Islet precursor cell (in vitro differentiated cells): Measurements from ENCODE around the gene CDKN2AIPNL.
"Not testable (repeated sequence)": the region's sequence is repeated elsewhere in the genome, so short reads cannot be mapped to it uniquely, and the experiment has no call there.

Experiments
- DNase-seq: peaks from one replicate; pipeline ENCODE4 v3.0.0-alpha.2; 2018

CDKN2AIPNL gene

DNA sequence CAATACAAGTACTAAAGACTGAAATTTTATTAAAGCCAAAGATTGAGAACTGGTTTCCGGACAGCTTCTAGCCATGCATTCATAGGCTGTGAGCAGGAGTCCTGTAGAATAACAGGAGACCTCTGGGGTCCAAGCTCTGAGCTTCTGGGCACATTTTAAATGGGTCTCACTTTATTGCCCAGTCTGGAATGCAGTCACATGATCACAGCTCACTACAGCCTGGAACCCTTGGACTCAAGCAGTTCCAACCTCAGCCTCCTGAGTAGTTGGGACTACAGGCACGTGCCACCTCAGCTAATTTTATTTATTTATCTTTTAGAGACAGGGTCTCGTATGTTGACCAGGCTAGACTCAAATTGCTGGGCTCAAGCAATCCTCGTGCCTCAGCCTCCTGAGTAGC is 15.4 kb downstream of the CDKN2AIPNL start:
- DNase-seq: no peak

DNA sequence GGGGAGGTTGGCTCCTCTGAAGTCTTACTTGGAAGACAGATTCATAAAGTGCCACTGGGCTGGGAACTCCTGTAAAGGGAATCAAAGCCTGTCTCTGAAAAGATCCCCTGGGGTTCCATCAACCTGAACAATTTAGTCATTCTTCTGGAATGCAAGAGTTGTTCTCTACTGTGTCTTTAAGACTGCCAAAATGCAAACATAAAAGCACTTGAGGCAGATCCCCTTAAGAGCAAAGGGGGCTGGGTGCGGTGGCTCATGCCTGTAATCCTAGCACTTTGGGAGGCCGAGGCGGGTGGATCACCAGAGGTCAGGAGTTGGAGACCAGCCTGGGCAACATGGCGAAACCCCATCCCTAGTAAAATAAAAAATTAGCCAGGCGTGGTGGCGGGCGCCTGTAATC is 16.7 kb downstream of the CDKN2AIPNL start:
- DNase-seq: no peak

DNA sequence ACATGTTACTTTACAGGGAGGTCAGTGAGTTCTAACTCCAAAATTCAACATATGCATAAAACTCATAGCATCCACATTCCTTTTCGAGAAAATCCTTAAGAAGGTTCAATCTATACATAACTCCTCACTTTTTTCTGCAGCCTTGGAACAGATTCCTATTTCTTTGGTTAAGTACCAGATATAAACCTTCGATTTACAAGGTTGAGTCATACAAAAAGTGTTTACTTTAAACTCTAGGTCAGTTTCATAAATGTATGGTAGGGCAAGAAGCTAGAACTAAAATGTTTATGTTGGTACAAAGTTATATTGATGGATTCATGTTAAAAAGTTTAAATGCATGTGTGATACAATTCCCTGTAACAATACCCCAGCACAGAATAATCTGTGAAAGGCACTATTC is 19.4 kb downstream of the CDKN2AIPNL start:
- DNase-seq: no peak

DNA sequence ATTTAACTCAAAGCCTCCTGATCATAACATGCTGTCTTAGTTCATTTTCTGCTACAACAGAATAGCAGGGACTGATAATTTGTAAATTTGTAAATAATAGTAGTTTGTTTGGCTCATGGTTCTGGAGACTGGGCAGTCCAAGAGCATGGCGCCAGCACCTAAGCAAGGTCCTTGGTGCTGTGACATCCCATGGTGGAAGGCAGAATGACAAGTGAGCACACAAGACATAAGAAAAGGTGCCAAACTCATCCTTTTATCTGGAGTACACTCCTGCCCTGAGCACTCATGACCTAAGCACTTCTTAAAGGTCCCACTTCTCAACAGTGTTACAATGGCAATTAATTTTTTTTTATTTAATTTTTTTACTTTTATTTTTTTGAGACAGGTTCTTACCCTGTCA is 24.2 kb downstream of the CDKN2AIPNL start:
- DNase-seq: no peak

DNA sequence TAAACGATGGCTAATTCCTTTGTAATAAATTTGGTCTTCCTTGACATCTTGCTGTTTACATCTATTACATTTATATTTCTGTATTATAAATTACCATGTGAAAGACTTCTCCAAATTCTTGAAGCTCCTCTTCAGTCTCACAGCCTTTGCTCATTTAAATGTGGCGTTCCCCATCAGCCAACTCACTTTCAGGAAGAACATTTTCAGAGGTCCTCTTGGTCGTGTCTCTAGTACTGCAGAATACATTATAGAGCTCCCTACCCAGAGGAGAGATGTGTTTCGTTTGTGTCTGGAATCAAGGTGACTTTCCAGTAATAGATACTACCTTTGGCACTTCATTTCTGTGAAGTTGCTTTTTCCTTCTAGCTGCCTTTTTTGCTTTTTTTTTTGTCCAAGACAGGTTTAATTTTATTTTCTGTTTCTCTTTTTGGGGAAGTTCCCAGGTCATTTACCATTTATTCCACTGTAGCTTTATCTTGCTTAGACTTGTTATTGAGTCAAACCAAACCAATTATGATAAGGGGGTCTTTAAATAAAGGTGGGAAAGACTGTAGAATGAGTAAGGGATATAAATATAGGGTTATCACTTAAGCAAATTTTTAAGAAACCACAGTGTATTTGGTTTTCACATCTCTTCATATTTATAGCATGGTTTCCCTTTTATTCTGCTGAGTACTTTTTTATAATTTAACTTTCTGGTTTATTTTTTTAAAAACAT is 27.5 kb downstream of the CDKN2AIPNL start:
- DNase-seq: no peak

DNA sequence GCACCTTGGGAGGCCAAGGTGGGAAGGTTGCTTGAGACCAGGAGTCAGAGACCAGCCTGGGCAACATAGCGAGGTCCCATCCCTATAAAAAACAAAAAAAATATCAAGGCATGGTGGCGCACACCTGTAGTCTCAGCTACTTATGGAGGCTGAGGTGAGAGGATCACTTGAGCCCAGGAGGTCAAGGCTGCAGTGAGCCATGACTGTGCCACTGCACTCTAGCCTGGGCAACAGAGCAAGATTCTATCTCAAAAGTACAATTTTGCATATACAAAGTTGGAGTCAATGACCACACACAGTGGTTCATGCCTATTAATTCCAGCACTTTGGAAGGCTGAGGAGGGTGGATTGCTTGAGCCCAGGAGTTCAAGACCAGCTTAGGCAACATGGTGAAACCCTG is 29.5 kb downstream of the CDKN2AIPNL start:
- DNase-seq: not testable (repeated sequence)

DNA sequence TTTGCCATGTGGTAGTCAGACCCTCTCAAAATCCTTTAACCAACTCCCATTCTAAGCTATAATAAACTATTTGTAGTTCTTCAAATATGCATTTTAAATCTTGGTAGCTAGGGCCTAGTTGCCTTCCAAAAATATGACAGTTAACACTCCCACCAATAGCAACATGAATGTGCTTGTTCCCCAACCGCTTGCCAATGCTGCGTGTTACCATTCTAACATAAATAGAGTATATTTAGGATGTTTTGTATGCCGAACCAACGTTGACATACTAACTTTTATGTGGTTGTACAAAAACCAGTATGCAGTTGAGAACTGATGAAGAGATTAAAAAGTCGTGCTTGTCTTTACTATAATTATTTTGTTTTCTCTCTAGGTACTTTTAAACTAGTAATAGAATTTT is 31.3 kb downstream of the CDKN2AIPNL start:
- DNase-seq: no peak

DNA sequence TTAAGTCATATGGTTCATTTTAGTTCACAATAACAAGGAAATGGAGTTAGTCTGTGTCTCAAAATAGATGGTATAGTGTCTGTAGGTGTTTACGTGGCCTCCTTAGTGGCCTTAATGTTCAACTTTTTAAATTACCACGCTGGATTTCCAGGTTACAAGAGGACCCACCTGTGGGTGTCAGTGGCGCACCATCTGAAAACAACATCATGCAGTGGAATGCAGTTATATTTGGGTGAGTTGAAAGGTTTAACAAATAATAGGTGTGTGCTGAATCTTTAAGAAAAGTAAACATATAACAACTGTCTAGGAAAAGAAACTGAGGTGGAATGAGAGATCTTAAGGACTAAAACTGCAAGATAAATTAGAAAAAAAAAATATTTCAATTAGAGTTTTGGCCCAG is 37.4 kb downstream of the CDKN2AIPNL start:
- no peak for DNase-seq

DNA sequence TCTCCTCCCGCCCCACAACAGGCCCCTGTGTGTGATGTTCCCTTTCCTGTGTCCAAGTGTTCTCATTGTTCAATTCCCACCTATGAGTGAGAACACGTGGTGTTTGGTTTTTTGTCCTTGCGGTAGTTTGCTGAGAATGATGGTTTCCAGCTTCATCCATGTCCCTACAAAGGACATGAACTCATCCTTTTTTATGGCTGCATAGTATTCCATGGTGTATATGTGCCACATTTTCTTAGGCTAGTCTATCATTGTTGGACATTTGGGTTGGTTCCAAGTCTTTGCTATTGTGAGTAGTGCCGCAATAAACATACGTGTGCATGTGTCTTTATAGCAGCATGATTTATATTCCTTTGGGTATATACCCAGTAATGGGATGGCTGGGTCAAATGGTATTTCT is 38.0 kb downstream of the CDKN2AIPNL start:
- DNase-seq: not testable (repeated sequence)

DNA sequence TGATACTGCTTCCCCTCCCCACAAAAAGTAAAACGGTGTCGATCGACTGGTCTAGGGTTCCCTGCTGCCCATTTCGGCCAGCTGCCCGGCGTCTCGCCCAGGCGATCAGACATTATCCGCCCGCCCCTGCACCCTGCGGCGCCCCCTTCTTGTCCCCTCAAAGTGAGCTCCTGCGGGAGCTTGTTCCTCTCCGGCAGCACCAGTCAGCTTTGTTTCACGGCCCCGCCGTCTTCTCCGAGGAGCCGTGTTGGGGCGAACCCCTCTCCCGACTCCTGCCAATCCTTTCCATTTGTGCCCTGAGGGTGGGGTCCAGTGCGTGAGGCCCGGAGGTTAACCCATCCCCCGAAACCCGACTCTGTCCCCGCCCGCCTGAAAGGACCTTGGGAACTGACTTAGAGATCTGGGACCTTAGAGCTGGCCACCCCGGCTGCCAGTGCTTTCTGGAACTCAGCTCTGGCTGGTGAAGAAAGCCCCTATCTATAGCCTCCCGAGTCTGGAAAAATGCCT is 39.8 kb downstream of the CDKN2AIPNL start:
- peak; percentile 78 for DNase-seq

DNA sequence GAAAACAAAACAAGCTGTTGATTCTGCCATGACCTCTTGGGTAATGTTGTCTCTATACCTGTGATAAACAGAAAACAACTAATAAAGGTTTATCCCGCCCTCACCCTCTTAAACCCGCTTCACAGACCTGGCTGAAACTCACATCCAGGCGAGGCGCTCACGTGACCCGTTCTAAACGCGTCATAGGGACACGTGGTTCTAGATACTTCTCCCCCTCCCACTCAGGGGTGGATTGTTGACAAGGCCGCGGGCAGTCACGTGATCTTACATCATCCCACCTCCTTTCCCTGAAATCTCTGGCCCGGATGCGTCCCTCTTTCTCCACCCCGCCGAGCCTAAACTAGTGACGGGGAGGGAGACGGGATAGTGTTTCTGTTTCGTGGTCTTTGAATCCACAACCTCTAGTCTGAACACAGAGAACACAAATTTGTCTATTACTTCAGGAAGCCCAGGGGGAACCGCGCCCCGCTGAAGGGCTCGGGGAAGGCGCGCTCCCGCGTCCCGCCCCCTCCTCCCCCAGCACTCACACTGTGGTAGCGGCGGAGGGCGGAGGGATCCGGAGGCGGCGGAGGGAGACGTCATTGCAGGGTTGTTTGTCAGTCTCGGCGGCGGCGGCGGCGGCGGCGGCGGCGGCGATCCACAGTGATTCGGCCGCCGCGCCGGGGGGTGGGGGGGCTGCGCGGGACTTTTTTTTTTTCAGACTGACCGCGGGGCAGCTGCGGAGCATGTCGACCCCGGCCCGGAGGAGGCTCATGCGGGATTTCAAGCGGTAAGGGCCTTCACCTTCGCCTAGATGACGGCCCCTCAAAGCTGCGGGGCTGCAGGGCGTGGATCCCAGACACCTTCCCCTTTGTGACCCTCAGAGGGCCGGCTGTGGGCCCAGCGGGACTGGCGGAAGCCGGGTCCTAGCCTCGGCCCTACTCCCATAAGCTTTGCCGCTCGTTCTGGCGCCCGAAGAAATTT is 40.5 kb downstream of the CDKN2AIPNL start, which contains the start of gene UBE2B:
UBE2B (plus strand) TSS at position 699 of the 963 bp plus-strand sequence; CDS start at position 726, 27 bp downstream.
- DNase-seq: peak; percentile 98

DNA sequence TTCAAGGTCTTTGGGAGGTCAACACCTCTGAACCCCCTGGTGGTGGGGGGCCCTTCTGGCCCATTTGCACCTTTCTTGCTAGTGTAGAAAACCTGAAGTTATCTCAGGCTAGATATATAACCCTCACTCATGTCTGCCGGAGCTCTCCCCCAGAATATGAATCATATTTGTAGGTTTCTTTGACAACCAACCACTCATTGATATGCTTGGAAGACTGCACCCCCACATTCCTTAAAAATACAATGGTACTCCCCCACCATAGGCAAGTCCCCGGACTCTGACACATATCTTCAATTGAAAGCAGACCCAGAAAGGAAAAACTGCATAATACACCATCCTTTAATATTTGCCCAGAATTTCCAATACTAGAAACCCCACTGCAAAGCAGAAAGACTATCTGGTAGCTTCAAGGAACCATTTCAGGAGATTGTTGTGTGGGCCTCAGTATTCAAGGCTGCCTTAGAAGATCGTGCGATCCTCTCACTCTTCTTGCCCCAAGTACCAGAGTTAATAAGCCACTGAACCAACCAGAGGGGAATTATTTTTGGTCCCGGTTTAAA is 41.3 kb downstream of the CDKN2AIPNL start:
- DNase-seq: no peak

DNA sequence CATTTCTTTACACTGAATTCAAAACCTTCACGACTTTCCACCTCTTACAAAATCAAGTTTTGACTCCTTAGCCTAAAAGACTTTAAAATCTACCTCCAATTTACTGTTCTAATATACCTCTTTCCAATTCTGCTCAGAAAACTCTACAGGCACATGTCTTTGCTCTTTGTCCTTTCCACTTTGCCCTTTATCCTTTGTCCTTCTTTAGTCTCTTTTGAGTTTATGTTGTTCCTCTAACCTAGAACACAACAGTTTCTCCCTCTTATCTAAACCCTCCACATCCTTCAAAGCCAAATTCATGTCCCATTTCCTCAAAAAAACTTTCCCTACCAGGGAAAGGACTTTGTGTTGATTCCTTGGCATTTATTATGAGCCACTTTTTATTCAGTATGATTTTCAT is 46.1 kb downstream of the CDKN2AIPNL start:
- no peak for DNase-seq

DNA sequence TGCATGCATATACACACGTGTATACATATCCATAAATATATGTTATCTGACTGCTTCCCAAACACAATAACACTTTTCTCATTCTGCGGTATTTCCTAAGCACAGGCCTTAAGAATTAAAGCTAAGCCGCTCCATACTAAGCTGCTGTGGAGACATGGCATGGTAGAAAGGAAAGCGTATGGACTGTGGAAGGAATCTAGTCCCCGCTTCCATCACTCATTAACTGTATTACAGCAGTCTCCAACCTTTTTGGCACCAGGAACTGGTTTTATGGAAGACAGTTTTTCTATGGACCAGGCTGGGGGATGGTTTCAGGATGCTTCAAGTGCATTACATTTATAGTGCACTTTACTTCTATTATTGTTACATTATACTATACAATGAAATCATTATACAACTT is 56.0 kb downstream of the CDKN2AIPNL start:
- no peak for DNase-seq
